CD4-positive, alpha-beta T cell treated with Interleukin-15 for 1 hour (primary cell): Measurements from ENCODE around the gene MAP4K3.
A peak's percentile ranks its signal among the peaks of the same experiment; 100 is the strongest.

ENCODE experiments used
- DNase-seq: peaks from one replicate; pipeline ENCODE4 v3.0.0-alpha.2; 2020

MAP4K3 gene

GRCh38 chr2:39436592-39437521 is at the start of gene MAP4K3:
Gene MAP4K3, minus strand, starts transcription at chr2:39437285. Its CDS starts 298 bp downstream, at chr2:39436987.
- DNase-seq = peak; percentile 85

GRCh38 chr2:39486071-39486470 is 49.0 kb upstream of the MAP4K3 start:
- no peak for DNase-seq

GRCh38 chr2:39484620-39485495 is 47.8 kb upstream of the MAP4K3 start:
- no peak for DNase-seq

GRCh38 chr2:39484206-39484605 is 47.1 kb upstream of the MAP4K3 start:
- no peak for DNase-seq

- no peak for DNase-seq
Measured at GRCh38 chr2:39483534-39483933, 46.4 kb upstream of the MAP4K3 start.

GRCh38 chr2:39481611-39482010 is 44.5 kb upstream of the MAP4K3 start:
- DNase-seq = no peak

GRCh38 chr2:39479696-39480095 is 42.6 kb upstream of the MAP4K3 start:
- no peak for DNase-seq

GRCh38 chr2:39479053-39479670 is 42.1 kb upstream of the MAP4K3 start:
- DNase-seq = no peak

GRCh38 chr2:39476524-39476923 is 39.4 kb upstream of the MAP4K3 start:
- peak; percentile 17 for DNase-seq

- DNase-seq = no peak
Measured at GRCh38 chr2:39475006-39475405, 37.9 kb upstream of the MAP4K3 start.

- no peak for DNase-seq
Measured at GRCh38 chr2:39470580-39470979, 33.5 kb upstream of the MAP4K3 start.

GRCh38 chr2:39469807-39470206 is 32.7 kb upstream of the MAP4K3 start:
- peak; percentile 26 for DNase-seq

- no peak for DNase-seq
Measured at GRCh38 chr2:39468579-39469451, 31.7 kb upstream of the MAP4K3 start.

- DNase-seq = no peak
Measured at GRCh38 chr2:39466311-39466710, 29.2 kb upstream of the MAP4K3 start.

- no peak for DNase-seq
Measured at GRCh38 chr2:39464864-39465263, 27.8 kb upstream of the MAP4K3 start.

GRCh38 chr2:39455826-39456225 is 18.7 kb upstream of the MAP4K3 start:
- DNase-seq = no peak

- no peak for DNase-seq
Measured at GRCh38 chr2:39452396-39452795, 15.3 kb upstream of the MAP4K3 start.

- DNase-seq = no peak
Measured at GRCh38 chr2:39451954-39452353, 14.9 kb upstream of the MAP4K3 start.

- no peak for DNase-seq
Measured at GRCh38 chr2:39448169-39448502, 11.1 kb upstream of the MAP4K3 start.

- DNase-seq = no peak
Measured at GRCh38 chr2:39447266-39448168, 10.4 kb upstream of the MAP4K3 start.

- DNase-seq = no peak
Measured at GRCh38 chr2:39445934-39446333, 8.8 kb upstream of the MAP4K3 start.
